Measurements from ENCODE around the gene KIAA2012.

Gene KIAA2012

DNA sequence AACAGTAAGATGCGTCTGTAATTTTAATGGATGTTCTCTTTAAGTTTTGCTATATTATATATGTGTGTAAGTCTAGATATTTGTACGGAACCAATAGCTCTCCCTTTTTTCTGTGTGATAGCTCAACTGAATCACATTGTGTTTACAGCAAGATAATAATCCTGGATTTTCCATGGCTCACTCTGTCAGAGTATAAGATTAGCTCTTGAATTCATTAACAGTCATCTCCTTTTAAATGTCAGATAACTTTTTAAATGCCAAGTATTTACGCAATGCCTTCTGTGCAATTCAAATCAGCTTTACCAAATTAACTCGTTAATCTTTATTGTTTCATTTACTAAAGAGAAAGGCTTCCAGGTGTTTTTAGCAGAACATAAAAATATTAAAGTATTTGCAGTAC, 76.9 kb downstream of the KIAA2012 start:
- DNase-seq (ENCODE audit: low read depth) = no peak

DNA sequence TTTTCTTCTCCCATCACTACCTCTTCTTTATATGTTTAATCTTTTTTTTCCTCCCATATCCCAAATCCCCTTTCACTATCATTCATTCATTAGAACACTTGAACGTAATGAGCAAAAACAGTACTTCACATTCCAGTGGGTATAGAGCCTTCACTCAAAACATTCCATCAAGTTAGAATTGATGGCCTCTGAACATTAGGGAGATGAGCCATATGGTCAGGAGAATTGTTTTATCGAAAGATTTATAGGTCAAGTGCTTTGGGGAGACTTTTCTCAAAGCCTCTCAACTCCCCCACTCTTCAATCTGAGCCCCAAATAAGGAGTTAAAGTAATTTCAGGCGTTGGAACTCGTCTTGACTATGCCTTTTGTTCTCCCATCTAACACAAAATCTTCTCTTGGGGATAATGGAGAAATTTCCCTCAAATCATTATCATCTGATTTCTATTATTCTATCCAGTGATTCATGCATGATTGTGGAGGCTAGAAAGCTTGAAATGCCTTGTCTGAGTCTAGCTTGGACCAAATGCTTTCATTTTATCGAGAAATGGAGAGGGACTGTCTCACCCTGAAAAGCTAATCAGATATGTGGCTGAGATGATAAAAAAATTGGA, 79.2 kb downstream of the KIAA2012 start:
- DNase-seq (ENCODE audit: low read depth) = no peak

GRCh38 chr2:202154613-202155012, 81.6 kb downstream of the KIAA2012 start:
- DNase-seq (ENCODE audit: low read depth) = no peak

DNA sequence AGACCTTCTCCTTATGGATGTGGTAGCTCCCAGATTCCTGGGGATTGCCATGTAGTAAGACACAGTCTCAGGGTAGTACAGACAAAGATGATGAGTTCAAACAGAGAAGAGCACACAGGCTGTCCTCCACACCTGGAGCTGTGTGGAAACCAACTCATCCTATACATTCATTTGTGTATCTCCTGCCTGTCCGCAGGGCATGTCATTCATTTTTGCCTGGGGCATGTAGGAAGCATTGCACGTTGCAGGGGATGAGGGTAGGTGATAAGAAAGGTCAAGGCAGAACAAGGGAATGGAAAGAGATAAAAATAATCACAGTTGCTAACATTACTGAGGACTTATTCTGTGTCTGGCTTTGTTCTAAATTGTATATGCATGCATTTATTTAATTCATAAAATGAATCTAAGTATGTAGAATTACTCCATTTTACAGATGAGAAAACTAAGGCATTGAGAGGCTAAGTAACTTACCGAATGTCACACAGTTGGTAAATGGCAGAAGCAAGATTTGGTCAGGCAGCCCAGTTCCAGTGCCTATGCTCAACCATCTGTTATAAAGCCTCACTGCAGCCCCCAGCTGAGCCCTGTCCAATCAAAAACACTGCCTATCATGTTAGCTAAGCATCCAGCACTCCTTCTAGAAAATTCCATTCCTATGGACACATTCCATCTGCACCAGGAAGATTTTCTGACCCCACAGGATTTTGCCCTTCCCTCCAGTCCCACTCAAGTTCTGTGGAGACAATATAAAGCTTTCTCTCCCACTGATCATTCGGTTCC, 84.3 kb downstream of the KIAA2012 start:
- no peak for DNase-seq (ENCODE audit: low read depth)

DNA sequence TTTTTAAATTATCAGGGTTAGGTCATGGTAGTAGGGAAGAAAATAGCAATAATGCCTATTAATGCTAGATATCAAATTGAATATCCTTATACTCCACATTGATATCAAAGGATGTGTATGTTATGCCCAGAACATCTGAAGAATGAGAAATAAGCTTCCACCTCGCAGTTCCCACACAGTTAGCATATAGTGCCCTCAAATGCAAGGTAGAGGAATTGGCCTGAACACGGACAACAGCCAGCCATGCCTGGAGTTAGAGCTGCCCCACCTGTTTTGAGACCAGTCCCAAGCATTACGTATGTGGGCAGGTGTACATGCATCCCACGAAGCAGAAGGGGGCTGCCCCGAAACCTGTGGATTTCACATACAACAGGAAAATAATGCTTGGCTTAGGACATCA, 85.7 kb downstream of the KIAA2012 start:
- DNase-seq (ENCODE audit: low read depth) = no peak

- no peak for DNase-seq (ENCODE audit: low read depth)
Observed at GRCh38 chr2:202161151-202161835, 88.2 kb downstream of the KIAA2012 start.

GRCh38 chr2:202164411-202164810, 91.4 kb downstream of the KIAA2012 start:
- no peak for DNase-seq (ENCODE audit: low read depth)

DNA sequence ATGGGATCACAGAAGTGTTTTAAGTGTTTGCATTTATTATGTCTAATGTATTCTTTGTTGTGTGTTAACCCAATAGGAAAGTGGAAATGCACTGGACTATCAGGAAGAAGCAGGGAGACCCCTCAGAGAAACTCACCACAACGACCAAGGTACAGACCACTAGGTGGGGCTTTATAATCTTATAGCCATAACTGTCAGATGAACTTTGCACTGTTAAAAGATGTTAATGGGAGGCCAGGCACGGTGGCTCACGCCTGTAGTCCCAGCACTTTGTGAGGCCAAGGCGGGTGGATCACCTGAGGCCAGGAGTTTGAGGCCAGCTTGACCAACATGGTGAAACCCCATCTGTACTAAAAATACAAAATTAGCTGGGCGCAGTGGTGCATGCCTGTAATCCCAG, 92.2 kb downstream of the KIAA2012 start:
- DNase-seq (ENCODE audit: low read depth) = no peak

GRCh38 chr2:202165945-202166344, 92.9 kb downstream of the KIAA2012 start:
- DNase-seq (ENCODE audit: low read depth) = no peak

- no peak for DNase-seq (ENCODE audit: low read depth)
Observed at GRCh38 chr2:202169131-202169530, 96.1 kb downstream of the KIAA2012 start.

GRCh38 chr2:202169832-202170424, 96.9 kb downstream of the KIAA2012 start:
- no peak for DNase-seq (ENCODE audit: low read depth)

DNA sequence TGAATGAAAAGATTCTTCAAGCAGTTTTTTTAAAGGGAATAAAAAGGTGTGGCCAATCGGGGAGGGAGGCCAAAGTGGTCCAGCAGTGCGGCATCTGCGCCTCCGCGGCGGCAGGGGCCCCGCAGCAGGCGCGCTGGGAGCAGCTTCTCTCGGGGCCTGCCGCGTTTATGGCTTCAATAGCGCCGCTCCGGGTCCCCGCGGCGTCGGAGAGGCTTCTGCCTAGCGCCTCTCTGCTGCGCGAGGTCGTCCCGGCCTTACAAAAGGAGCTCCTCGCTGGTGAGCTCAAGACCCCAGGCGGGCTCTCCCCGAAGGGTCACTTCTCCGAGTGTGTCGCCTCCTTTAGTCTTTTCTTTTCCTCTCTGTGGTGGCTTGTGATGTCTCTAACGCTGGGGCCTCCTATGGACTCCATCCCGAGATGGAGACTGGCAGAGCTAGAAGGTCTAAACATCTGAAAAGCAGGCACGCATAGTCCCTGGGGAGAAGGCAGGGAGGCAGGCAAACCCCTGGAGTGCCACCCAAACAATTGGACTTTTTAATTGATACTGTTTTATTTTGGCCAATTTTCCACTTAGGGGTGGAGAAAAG, 98.3 kb downstream of the KIAA2012 start:
- no peak for DNase-seq (ENCODE audit: low read depth)

DNA sequence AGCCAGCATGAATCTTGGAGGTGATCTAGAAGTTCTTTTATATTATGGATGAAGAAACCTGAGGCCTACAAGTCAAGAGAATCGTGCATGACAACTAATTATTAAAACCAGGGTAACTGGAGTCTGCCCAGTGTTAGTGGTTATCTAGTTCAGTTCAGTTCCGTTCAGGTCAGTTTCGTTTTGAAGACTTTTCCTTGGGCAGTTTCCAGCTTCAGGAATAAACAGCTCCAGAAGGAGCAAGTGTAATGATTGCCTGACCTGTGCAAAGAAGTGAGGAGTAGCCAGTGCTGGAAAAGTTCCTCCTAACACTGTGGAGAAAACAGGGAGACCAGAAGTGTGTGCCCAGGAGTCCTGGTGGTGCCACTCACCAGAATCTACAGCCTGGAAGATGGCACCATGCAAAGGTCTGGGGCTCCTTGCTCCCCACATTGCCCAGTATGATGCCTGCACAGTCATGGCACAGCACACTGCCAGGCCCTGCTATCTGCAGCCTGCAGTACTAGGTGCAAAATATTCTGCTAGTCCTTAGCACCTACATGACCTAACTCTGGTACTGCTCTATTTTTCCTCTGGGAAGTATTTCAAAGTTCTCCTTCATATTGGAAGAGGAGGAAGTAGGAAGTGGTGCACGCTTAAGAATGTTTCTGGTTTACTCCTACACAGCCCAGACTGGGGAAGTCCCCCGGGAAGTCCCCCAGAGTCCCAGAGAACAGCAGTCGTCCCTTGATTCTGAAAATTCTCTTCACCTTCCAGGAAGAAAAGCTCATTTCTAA, 99.6 kb downstream of the KIAA2012 start:
- DNase-seq (ENCODE audit: low read depth) = no peak

GRCh38 chr2:202178346-202178958, 105.4 kb downstream of the KIAA2012 start:
- peak; percentile 16 for DNase-seq (ENCODE audit: low read depth)

DNA sequence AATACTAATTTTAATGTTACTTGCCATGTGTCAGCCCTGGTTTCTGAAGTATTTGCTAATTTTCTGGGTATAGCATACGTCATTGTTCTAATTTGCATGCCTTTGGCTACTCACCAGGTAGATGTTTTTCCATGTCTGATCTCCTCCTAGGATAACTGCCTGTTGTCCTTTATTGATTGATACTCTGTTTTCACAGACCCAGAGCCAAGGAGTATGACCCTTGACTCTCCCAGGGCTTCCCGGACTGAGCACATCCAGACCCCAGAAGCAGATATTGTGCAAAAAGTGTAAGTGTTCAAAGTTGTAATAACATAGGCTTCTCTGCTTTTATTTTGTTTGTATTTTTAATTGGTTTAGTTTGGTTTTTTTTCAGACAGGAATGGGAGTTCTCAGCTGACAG, 111.5 kb downstream of the KIAA2012 start:
- DNase-seq (ENCODE audit: low read depth) = no peak

DNA sequence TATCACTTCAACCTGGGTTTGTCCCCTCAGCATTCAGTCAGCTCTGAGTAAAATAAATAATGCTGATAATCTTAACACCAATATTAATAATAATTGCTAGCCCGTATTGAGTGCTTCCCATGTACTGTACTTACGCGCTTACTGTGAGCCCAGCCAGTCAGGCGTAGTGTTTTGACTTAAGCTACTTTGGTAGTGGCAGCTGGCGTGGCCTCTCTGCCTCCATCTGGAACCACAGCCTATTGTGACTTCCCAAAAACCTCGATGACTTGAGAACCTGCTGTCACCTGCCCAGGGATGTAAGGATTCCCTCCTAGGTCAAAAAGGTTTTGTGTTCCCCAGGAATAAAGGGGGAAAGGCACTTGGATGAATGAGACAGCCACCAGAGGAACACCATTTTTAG, 112.1 kb downstream of the KIAA2012 start:
- DNase-seq (ENCODE audit: low read depth) = no peak

- no peak for DNase-seq (ENCODE audit: low read depth)
Observed at GRCh38 chr2:202186641-202187202, 113.7 kb downstream of the KIAA2012 start.

- DNase-seq (ENCODE audit: low read depth) = no peak
Observed at GRCh38 chr2:202187570-202187969, 114.5 kb downstream of the KIAA2012 start.

DNA sequence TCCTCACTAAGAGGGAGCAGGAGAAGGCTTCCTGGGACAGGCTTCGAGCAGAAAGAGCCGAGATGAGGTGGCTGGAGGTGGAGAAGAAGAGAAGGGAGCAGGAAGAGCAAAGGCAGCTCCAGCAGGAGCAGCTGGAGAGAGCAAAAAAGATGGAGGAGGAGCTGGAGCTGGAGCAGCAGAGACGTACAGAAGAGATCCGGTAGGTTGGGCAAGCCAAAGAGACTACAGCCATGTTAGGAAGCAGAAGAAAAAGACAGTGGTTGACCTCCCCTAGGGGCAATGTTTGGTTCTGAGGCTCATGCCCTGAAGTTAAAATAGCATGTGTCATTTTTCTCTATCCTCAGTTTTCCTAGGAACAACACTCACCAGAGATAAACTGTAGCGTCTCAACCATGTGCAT, 120.2 kb downstream of the KIAA2012 start:
- no peak for DNase-seq (ENCODE audit: low read depth)

- no peak for DNase-seq (ENCODE audit: low read depth)
Observed at GRCh38 chr2:202193881-202194353, 120.9 kb downstream of the KIAA2012 start.

DNA sequence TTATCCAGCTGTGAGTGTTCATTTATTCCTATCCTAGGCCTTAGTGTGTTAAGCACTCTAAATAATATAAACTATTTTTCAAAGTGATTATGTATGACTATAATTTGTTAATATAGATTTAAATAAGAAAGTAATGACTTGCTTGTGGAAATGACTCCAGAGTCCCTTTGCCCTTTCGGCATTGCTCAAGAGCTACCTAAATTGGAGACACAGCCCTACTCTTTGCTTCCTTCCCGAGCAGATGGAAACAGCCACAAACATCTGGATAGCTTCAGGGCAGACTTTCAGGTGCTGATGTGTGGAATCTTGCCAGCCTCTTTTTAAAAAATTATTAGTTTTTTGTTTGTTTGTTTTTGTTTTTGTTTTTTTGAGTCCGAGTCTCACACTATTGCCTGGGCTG, 121.4 kb downstream of the KIAA2012 start:
- no peak for DNase-seq (ENCODE audit: low read depth)

Data from activated T-cell treated with anti-CD3 and anti-CD28 coated beads for 1 hour (primary cell).